G401 (cell line): Measurements from ENCODE around the gene CLASP1. TPM values are rescaled to one million over a fixed set of nuclear protein-coding genes. Genes with fewer than 3 reads are reported as not detected.
"Not testable (repeated sequence)": the region's sequence is repeated elsewhere in the genome, so short reads cannot be mapped to it uniquely, and the experiment has no call there.

Experiments used
- DNase-seq: peaks from one replicate; pipeline ENCODE4 v3.0.0-alpha.2; 2015; ENCODE audit warnings: low spot score
- in situ Hi-C: cut with HindIII; loops from 2 replicates; pipeline ENCODE4 v1.10.0; 2016; ENCODE audit warnings: low sequenced_read_pairs, mixed read lengths
- total RNA-seq: library from RNA; depleted of rRNA; stranded (reverse); fragments of >200 nt; shearing (Covaris generic); gene quantifications from 2 replicates; pipeline ENCODE4 v1.2.3, GENCODE V29; 2014

Gene CLASP1
- total RNA-seq, 1 experiment from 2014 or later: 22.0 TPM

DNA sequence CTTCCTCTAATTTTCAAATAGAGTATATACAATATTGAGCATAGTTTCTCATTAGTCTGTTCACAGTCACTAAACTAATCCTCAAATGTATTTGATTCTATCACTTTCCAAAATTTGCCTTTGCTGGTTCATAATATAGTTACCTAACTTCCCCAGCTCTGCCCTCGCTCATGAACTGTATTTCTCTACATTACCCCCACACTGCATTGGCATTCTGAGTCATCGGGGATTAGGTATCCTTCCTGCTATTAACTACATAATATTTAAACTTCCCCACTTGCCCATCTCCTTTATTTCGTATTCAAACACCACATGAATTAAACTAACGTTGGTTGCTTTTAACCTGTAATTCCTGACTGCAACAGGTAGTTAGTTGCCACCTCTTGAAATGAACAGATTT lies 14.8 kb upstream of the CLASP1 start:
- DNase-seq: no peak
- in situ Hi-C loops: no loop called here

DNA sequence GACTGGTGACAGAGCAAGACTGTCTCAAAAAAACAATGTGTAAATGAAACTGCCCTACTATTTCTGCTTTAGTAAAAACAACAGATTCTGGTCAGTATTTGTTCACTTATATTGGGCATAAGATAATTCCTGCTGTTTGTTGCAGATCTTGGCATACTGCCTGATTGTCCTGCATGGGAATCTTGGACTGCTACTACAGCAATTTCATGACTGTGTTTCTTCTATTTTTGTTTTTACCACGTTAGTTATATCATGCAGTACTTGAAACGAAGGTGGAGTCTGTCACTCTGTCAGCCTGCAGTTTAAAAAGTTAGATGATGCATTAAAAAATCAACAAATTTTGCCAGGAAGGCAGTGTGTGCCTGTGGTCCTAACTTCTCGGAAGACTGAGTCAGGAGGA lies 14.2 kb upstream of the CLASP1 start:
- in situ Hi-C loops: no loop called here
- DNase-seq: no peak

GRCh38 chr2:121662656-121663055 lies 13.4 kb upstream of the CLASP1 start:
- in situ Hi-C loops: no loop called here
- DNase-seq: no peak

DNA sequence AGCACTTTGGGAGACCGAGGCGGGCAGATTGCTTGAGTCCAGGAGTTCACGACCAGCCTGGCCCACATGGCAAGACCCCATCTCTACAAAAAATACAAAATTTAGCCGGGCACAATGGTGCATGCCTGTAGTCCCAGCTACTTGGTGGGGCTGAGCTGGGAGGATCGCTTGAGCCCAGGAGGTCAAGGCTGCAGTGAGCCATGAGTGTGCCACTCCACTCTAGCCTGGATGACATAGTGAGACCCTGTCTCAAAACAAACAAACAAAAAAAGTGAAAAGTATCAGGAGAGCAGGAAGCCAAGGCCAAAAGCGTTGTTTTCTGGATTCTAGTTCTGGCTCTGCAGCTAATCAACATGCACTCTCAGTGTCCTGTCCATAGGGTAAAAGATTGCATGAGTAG lies 10.7 kb upstream of the CLASP1 start:
- no peak for DNase-seq
- in situ Hi-C loops: no loop called here

- in situ Hi-C loops, DNase-seq: not testable (repeated sequence)
These were observed 9.1 kb upstream of the CLASP1 start for GRCh38 chr2:121658393-121658792.

DNA sequence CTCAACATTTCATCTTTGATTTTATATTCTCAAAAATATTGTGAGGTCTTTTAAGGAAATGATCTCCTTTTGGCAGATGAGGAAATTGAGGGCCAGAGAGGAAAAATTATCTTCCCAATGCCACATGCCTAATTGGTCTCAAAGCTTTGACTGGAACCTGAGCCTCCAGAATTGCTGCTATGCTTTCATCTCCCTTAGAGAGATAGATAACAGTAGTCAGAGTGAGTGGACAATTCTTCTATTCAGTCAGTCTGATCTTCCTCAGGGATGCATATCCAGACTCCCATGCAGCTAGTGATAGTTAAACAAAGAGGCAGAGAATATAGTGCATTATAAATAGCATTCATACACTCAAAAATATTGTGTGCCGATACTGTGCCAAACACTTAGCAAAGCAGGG lies 3.8 kb upstream of the CLASP1 start:
- no peak for DNase-seq
- in situ Hi-C loops: no loop called here

GRCh38 chr2:121650315-121650930 lies 1.2 kb upstream of the CLASP1 start:
- DNase-seq: peak; percentile 7
- in situ Hi-C loops: no loop called here

DNA sequence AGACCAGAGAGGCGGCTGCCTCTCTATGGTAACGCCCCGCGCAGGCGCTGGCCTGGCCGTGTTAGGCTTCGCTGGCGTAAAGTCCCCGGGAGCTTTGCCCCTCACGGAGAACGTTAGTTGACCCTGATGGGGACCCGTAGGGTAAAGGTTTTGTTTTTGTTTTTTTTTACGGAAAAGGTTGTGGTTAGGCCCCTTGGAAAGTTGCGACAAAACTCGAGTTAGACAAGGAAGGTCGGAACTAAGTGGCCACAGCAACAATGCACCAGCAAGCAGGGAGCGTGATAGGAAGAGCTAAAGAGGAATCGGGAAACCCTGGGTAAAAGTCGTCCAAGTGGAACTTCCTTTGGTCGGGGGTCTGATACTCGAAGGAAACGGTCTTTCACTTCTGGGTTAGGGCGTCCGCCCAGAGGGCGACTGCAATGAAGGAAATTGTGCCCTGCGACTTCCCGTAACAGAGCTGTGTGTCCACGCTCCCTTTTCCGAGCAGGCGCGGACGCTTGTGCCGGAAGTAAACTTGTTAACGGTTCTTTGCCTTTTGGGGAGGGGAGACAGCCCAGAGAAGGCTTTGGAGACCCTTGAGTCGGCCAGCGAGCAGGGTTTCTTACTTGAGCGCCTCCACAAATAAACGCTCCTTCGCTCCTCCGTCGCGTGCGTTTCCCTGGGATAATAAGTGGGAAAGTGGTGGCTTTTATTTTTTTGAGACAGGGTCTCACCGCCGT lies 493 bp upstream of the CLASP1 start:
- peak; percentile 98 for DNase-seq
- in situ Hi-C loops: no loop called here

GRCh38 chr2:121648206-121649148 lies 785 bp downstream of the CLASP1 start:
- DNase-seq: peak; percentile 60
- in situ Hi-C loops: no loop called here

DNA sequence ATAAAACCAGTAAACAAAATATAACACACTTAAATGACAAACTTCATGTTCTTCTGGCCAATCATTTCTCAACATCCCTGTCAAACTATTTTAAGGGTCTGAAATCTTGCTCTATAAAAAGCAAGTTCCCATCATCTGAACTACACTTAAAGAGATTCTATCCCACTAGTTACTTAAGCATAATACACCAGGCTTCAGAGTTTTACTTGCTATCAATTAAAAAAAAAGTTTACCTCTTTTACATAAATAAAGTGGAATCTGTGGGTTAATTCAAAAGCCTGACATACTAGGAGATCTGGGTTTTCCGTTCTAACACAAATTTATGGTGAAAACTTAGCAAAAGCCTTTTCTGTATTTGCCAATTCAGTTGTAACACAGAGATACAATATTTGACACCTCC lies 1.9 kb downstream of the CLASP1 start:
- in situ Hi-C loops: no loop called here
- DNase-seq: no peak

DNA sequence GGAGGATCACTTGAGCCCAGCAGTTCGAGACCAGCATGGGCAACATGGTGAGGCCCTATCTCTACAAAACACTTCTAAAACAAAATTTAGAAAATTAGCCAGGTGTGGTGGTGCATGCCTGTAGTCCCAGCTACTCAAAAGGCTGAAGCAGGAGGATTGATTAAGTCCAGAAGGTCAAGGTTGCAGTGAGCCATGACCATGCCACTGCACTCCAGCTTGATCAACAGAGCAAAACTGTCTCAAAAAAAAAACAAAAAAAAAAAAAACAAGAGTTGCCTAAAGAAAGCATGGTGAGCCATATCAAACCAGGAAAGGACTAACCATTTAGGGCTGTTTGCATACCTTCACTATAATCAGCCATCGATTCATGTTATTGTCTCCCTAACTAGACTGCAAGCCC lies 4.5 kb downstream of the CLASP1 start:
- in situ Hi-C loops: no loop called here
- no peak for DNase-seq

GRCh38 chr2:121643877-121644276 lies 5.4 kb downstream of the CLASP1 start:
- in situ Hi-C loops: no loop called here

GRCh38 chr2:121640380-121641316 lies 8.6 kb downstream of the CLASP1 start:
- in situ Hi-C loops: no loop called here

More at GRCh38 chr2:121643877-121644276, 5.4 kb downstream of the CLASP1 start:
- no peak for DNase-seq

GRCh38 chr2:121639846-121640245 lies 9.4 kb downstream of the CLASP1 start:
- DNase-seq, in situ Hi-C loops: not testable (repeated sequence)

More at GRCh38 chr2:121640380-121641316, 8.6 kb downstream of the CLASP1 start:
- no peak for DNase-seq

DNA sequence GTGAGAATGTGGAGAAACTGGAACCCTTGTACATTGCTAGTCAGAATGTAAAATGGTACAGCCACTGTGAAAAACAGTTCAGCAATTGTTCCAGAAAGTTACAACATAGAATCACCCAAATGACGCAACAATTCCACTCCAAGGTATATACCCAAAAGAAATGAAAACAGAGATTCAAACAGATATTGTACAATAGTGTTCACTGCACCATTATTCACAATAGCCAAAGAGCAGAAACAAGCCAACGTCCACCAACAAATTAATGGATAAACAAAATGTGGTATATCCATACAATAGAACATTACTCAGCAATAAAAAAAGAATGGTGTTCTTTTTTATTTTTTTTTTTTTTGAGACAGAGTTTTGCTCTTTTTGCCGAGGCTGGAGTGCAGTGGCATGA lies 10.9 kb downstream of the CLASP1 start:
- no peak for DNase-seq

DNA sequence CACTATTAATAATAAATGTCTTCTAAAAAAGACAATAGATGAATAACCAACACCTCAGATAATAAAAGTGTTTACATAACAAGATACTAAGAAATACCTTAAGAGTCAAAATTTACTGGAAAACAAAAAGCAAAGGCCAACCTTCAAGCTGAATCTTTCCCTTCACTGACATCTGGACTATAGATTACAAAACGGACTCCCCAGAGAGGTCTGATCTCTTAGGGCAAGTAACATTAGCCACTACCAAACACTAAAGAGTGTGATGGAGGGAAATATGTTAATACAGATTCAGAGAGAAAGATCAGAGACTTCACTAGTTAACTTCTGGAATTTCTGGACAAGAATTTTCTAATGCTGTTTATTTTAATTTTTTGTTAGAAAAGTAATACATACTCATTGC lies 13.9 kb downstream of the CLASP1 start:
- in situ Hi-C loops: no loop called here
- DNase-seq: no peak

More for the DNA sequence above, 10.9 kb downstream of the CLASP1 start:
- in situ Hi-C loops: no loop called here

GRCh38 chr2:121634354-121635307 lies 14.6 kb downstream of the CLASP1 start:
- no peak for DNase-seq
- in situ Hi-C loops: no loop called here

GRCh38 chr2:121633463-121633862 lies 15.8 kb downstream of the CLASP1 start:
- in situ Hi-C loops: no loop called here
- no peak for DNase-seq
